Ovary (tissue), 3 donors: Measurements from ENCODE around the gene AMOTL1.

ENCODE experiments used
- CTCF ChIP-seq, 3 donors: fragments of 450-650 bp in 2 of 3; fragments of 200-600 bp in 1 of 3; IDR thresholded peaks; one replicate each; pipeline versions ENCODE4 v1.5.1 to v1.8.0; 2016 to 2022; ENCODE audit warnings: antibody characterized with exemption in 3 of 3, mild to moderate bottlenecking in 1 of 3
- EP300 ChIP-seq: sonication (generic); formaldehyde crosslinking; IDR thresholded peaks from one replicate; pipeline ENCODE4 v1.6.1; 2017; ENCODE audit warnings: antibody characterized with exemption
- donor health status: DM: no; HTN: no; CAD: no.

- TF ChIP-seq CTCF (IDR thresholded peaks at IDR 0.05) = no peak
- TF ChIP-seq EP300 = no peak
Measured at GRCh38 chr11:94770563-94771120, 2.5 kb downstream of the AMOTL1 start.
